Endothelial cell (in vitro differentiated cells): Measurements from ENCODE around the gene KAZN. TPM values are rescaled to one million over a fixed set of nuclear protein-coding genes. Genes with fewer than 3 reads are reported as not detected.

Source experiments
- DNase-seq: peaks from one replicate; pipeline ENCODE4 v3.0.0; 2021; ENCODE audit warnings: low spot score
- H3K27ac Mint-ChIP-seq: one replicate; pipeline ENCODE4 v1.8.0; 2021; ENCODE audit warnings: mixed read lengths, inconsistent platforms; ENCODE audit not compliant: unreplicated experiment
- H3K27me3 Mint-ChIP-seq: one replicate; pipeline ENCODE4 v1.8.0; 2021; ENCODE audit warnings: mild to moderate bottlenecking, moderate library complexity, mixed read lengths, inconsistent platforms; ENCODE audit not compliant: unreplicated experiment
- H3K36me3 Mint-ChIP-seq: one replicate; pipeline ENCODE4 v1.8.0; 2021; ENCODE audit warnings: mild to moderate bottlenecking, low read depth, mixed read lengths, inconsistent platforms; ENCODE audit not compliant: unreplicated experiment
- H3K4me1 Mint-ChIP-seq: one replicate; pipeline ENCODE4 v1.8.0; 2021; ENCODE audit warnings: mild to moderate bottlenecking, mixed read lengths, inconsistent platforms; ENCODE audit not compliant: unreplicated experiment
- H3K4me3 Mint-ChIP-seq: one replicate; pipeline ENCODE4 v1.8.0; 2021; ENCODE audit warnings: mild to moderate bottlenecking, mixed read lengths, inconsistent platforms; ENCODE audit not compliant: unreplicated experiment
- H3K9me3 Mint-ChIP-seq: one replicate; pipeline ENCODE4 v1.8.0; 2021; ENCODE audit warnings: mixed read lengths, inconsistent platforms; ENCODE audit not compliant: unreplicated experiment
- CTCF ChIP-seq: fragments of 200-600 bp; sonication (generic); IDR thresholded peaks from one replicate; pipeline ENCODE4 v1.5.0; 2021; ENCODE audit warnings: antibody characterized with exemption; ENCODE audit not compliant: unreplicated experiment
- total RNA-seq: library from RNA; stranded (reverse); fragmentation: NEBNext Ultra II Directional; extraction: Animal tissue kit (Norgen Biotek cat#: 25700); gene quantifications from one replicate; pipeline ENCODE4 v1.2.1, GENCODE V29; 2021; ENCODE audit not compliant: unreplicated experiment

KAZN gene
- total RNA-seq, 1 donor from 2014 or later: 10.1 TPM

- Mint-ChIP-seq H3K9me3 (no peaks in the 10 kb centered on the region), H3K36me3 (peaks cover 8% of the 10 kb centered on the region), H3K4me1 (peaks cover 6% of the 10 kb centered on the region), H3K27me3 (no peaks in the 10 kb centered on the region), H3K27ac (no peak overlapping the region), H3K4me3 (no peak overlapping the region)
- no peak for DNase-seq
- TF ChIP-seq CTCF: no peak
Observed at GRCh38 chr1:15056515-15057285, 458.2 kb downstream of the KAZN start.

- TF ChIP-seq CTCF: no peak
- no peaks in the 10 kb centered on the region for H3K27me3 Mint-ChIP-seq
- no peak for DNase-seq
- peaks cover 6% of the 10 kb centered on the region for H3K4me1 Mint-ChIP-seq
- peaks cover 15% of the 10 kb centered on the region for H3K36me3 Mint-ChIP-seq
- H3K4me3 Mint-ChIP-seq: no peak overlapping the region
- no peaks in the 10 kb centered on the region for H3K9me3 Mint-ChIP-seq
- H3K27ac Mint-ChIP-seq: no peak overlapping the region
Observed at GRCh38 chr1:15057834-15058233, 459.3 kb downstream of the KAZN start.

GRCh38 chr1:15058261-15058660 is 459.8 kb downstream of the KAZN start:
- Mint-ChIP-seq H3K4me3 (no peak overlapping the region), H3K36me3 (peaks cover 15% of the 10 kb centered on the region), H3K27me3 (no peaks in the 10 kb centered on the region), H3K27ac (no peak overlapping the region), H3K9me3 (no peaks in the 10 kb centered on the region), H3K4me1 (peaks cover 6% of the 10 kb centered on the region)
- no peak for DNase-seq
- no peak for TF ChIP-seq CTCF

GRCh38 chr1:15060104-15060503 is 461.6 kb downstream of the KAZN start:
- TF ChIP-seq CTCF: no peak
- DNase-seq: no peak
- H3K36me3 Mint-ChIP-seq: peaks cover 15% of the 10 kb centered on the region

GRCh38 chr1:15062479-15063099 is 464.1 kb downstream of the KAZN start:
- Mint-ChIP-seq H3K36me3 (peaks cover 17% of the 10 kb centered on the region), H3K27me3 (peaks cover 4% of the 10 kb centered on the region), H3K27ac (no peak overlapping the region), H3K4me1 (peaks cover 6% of the 10 kb centered on the region), H3K4me3 (no peak overlapping the region), H3K9me3 (no peaks in the 10 kb centered on the region)
- DNase-seq: peak; percentile 26
- peak; percentile 95 for TF ChIP-seq CTCF

More at GRCh38 chr1:15060104-15060503, 461.6 kb downstream of the KAZN start:
- H3K27me3 Mint-ChIP-seq: no peaks in the 10 kb centered on the region
- H3K4me3 Mint-ChIP-seq: no peak overlapping the region
- no peaks in the 10 kb centered on the region for H3K9me3 Mint-ChIP-seq
- no peak overlapping the region for H3K27ac Mint-ChIP-seq
- H3K4me1 Mint-ChIP-seq: peaks cover 6% of the 10 kb centered on the region
